Left cardiac atrium (tissue), 2 donors: Measurements from ENCODE around the gene PHLDA2. TPM values are rescaled to one million over a fixed set of nuclear protein-coding genes. Genes with fewer than 3 reads are reported as not detected.

Experiments
- total RNA-seq, 2 donors: library from RNA; stranded (reverse); fragmentation: NEBNext Ultra II Directional; extraction: Animal tissue kit (Norgen Biotek cat#: 25700); gene quantifications; one replicate each; pipeline ENCODE4 v1.2.1, GENCODE V29; 2021
- donor health status: DM: no; HTN: yes; CAD: no; lungs with severe emphysema.
- donor health status: DM: yes; HTN: yes; CAD: no.

Gene PHLDA2
- total RNA-seq, 2 donors from 2014 or later: 2.2 to 3.4 TPM

Other genes with a start within 250 kb of the PHLDA2 start
- gene KCNQ1OT1, start 229.4 kb downstream of the PHLDA2 start, total RNA-seq: under 1 TPM; 0.59 to 0.81 TPM
- gene CDKN1C, start 43.6 kb downstream of the PHLDA2 start, total RNA-seq: 10 to 100 TPM; 23.3 to 44.2 TPM
- 100 to 1,000 TPM; 125 to 144 TPM for gene NAP1L4, start 62.9 kb upstream of the PHLDA2 start, total RNA-seq
- 10 to 100 TPM; 16.8 to 28.7 TPM for gene CARS1, start 128.0 kb upstream of the PHLDA2 start, total RNA-seq
- 10 to 100 TPM; 17.3 to 21.0 TPM for gene OSBPL5, start 235.9 kb upstream of the PHLDA2 start, total RNA-seq